Upper lobe of left lung (tissue), 4 donors: ENCODE data around the gene PRKCH.

Experiments used
- CTCF ChIP-seq, 6 experiments: fragments of 450-650 bp in 4 of 6; fragments of 200-600 bp in 2 of 6; sonication (generic) in 2 of 6; IDR thresholded peaks; one replicate each; pipeline ENCODE4 v1.5.1; 2016 to 2019; ENCODE audit warnings: antibody characterized with exemption in 6 of 6
- POLR2A ChIP-seq, 4 donors: fragments of 450-650 bp; IDR thresholded peaks; one replicate each; pipeline ENCODE4 v1.5.1; 2016 to 2017; ENCODE audit warnings: antibody characterized with exemption in 4 of 4, mild to moderate bottlenecking in 2 of 4

GRCh38 chr14:61346793-61347192, 25.4 kb downstream of the PRKCH start:
- no peak for TF ChIP-seq CTCF (IDR thresholded peaks at IDR 0.05)
- no peak for TF ChIP-seq POLR2A (IDR thresholded peaks at IDR 0.05)
